ENCODE results near the gene THBS2.

THBS2 gene

DNA sequence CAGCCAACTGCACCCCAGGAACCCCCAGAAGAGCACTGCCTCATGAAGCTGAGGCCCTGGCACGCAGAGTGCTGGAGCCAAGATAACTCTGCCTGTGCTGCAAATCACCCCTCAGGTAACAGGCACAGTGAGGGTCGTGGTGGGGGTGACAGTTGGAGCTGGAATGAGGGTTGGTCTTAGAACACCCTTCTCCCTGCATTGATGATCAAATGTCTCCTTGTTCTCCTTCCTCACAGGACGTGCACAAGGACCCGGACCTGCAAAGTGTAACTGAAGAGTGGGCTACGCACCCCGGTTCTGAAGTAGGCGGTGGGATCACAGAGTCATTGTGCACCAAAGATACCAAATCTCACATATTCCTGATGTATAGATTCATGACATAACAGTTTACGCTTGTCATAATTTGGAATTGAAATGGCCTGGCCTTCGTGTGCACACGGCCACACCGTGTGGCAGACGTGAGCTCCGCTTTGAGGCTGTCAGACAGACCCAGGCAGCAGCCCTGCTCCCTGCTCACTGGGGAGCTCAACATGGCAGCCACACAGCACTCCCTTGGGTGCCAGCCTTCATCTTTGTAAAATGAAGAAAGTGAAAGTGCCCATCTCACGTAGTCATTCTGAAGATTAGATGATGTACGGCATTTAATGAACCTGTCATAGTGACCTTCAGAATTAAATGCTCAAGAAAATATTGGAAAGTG lies 8.8 kb downstream of the THBS2 start:
- Histone ChIP-seq H3K36me3 (ENCODE audit: control insufficient read depth, insufficient read depth, low read length) (no peaks in the 10 kb centered on the region), H3K27me3 (ENCODE audit: control insufficient read depth, insufficient read depth, low read length) (no peaks in the 10 kb centered on the region), H3K9me3 (ENCODE audit: control insufficient read depth, low read length) (no peaks in the 10 kb centered on the region), H3K4me3 (ENCODE audit: low read length) (no peak overlapping the region), H3K4me1 (ENCODE audit: control insufficient read depth, insufficient read depth, low read length) (no peaks in the 10 kb centered on the region), H3K9ac (ENCODE audit: low read length) (no peak overlapping the region)

DNA sequence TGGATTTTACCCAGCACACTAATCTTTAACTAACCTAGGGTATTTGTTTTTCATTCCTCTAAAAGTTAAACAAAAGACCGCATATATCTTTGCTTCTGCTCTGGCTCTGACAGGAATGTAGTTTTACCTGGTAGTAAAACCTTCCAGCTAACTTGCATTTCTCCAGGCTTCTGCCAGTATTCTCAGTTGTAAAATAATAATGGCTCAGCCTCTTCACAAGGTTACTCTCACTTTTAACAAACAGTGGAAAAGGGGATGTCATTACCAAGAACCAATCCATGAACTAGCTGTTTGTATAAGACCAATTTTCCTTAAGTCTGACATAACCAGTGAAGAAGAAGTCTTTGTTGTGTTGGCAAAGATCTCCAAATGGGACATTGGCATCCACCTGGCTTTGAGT lies 10.0 kb downstream of the THBS2 start:
- Histone ChIP-seq H3K9ac (ENCODE audit: low read length) (no peak overlapping the region), H3K27me3 (ENCODE audit: control insufficient read depth, insufficient read depth, low read length) (no peaks in the 10 kb centered on the region), H3K4me3 (ENCODE audit: low read length) (no peak overlapping the region), H3K4me1 (ENCODE audit: control insufficient read depth, insufficient read depth, low read length) (no peaks in the 10 kb centered on the region), H3K9me3 (ENCODE audit: control insufficient read depth, low read length) (no peaks in the 10 kb centered on the region), H3K36me3 (ENCODE audit: control insufficient read depth, insufficient read depth, low read length) (no peaks in the 10 kb centered on the region)

DNA sequence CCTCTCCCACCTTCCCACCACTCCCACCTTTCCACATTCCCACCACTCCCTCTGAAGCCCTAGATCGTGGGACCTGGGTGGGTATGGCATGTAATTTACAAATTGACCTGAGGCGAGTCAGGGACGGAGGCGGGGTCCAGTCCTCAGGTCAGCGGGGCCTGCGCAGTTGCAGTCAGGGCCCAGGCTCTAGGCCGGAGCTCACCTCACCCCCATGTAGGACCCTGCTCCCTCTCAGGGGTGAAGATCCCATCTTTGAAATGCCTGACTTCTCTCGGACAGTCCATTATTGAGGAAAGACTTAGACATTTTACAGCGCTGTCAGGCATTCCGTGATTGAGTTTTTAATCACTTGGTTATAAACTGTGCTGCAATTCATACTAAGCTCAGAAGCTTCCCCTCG lies 10.5 kb downstream of the THBS2 start:
- no peaks in the 10 kb centered on the region for H3K36me3 ChIP-seq (ENCODE audit: control insufficient read depth, insufficient read depth, low read length)
- H3K4me3 ChIP-seq (ENCODE audit: low read length) = no peak overlapping the region
- H3K4me1 ChIP-seq (ENCODE audit: control insufficient read depth, insufficient read depth, low read length) = no peaks in the 10 kb centered on the region
- no peaks in the 10 kb centered on the region for H3K27me3 ChIP-seq (ENCODE audit: control insufficient read depth, insufficient read depth, low read length)
- no peaks in the 10 kb centered on the region for H3K9me3 ChIP-seq (ENCODE audit: control insufficient read depth, low read length)
- H3K9ac ChIP-seq (ENCODE audit: low read length) = no peak overlapping the region

DNA sequence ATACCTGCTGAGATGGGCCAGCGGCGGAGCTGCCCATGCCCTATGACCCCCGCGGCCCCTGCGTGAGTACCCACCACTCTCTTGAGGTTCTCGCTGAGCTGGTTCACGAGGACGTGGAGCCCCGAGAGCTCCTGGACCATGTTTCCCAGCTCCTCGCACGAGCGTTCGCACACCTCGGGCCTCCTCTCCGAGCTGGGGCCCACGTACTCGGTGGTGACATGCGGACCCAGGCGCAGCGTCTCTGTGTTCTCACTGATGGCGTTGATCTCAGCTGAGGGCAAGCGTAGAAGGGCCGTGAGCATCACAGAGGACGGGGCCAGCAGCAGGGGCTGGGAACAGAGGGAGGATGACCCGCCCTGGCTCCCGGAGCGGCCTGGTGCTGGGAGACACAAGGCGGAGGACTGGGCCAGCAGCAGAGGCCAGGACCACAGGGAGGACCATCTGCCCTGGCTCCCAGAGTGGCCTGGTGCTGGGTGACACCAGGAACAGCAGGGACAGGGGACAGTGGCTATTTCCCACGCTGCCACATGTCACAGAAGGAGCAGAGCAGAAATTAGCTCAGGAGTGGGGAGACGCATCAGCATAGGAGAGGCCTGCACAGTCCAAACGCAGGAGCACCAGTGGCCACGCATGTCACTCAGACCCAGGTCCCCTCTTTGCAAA lies 11.8 kb downstream of the THBS2 start:
- Histone ChIP-seq H3K9me3 (ENCODE audit: control insufficient read depth, low read length) (no peaks in the 10 kb centered on the region), H3K4me3 (ENCODE audit: low read length) (no peak overlapping the region), H3K4me1 (ENCODE audit: control insufficient read depth, insufficient read depth, low read length) (no peaks in the 10 kb centered on the region), H3K9ac (ENCODE audit: low read length) (no peak overlapping the region), H3K27me3 (ENCODE audit: control insufficient read depth, insufficient read depth, low read length) (no peaks in the 10 kb centered on the region), H3K36me3 (ENCODE audit: control insufficient read depth, insufficient read depth, low read length) (no peaks in the 10 kb centered on the region)

DNA sequence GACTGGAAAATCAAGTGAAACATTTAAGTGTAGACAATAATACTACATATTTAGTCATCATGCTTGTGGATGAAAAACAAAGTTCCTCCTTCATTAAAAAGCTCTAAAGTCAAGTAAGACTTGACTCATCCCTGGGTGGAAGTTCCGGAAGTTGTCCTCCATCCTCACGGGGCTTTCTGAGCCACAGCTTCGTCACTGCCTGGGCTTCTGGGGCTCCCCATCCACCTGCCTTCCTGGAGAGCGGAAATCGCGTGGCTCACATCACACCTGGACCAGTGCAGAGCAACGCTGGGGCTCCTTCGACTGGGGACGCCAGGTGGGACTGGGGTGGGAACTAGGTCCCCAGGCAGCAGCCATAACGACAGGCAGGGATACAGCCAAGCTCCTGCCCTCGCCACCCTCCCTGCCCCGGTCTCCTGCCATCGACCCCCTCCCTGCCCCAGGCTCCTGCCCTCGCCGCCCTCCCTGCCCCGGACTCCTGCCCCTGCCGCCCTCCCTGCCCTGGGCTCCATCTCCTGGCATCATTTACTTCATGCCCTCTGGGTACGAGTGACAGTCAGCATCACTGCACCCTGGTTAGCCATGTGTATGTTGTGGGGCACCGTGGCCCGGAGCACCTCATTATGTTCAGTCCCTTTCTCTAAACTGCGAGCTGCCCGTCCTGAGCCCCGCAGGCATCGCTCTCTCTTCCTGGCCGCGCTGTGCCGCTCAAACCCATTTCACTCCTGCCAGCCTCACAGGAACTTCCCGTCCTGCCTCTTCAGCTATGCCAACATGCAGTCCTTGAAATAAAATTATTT lies 12.9 kb downstream of the THBS2 start:
- H3K27me3 ChIP-seq (ENCODE audit: control insufficient read depth, insufficient read depth, low read length) = no peaks in the 10 kb centered on the region
- H3K9ac ChIP-seq (ENCODE audit: low read length) = no peak overlapping the region
- no peaks in the 10 kb centered on the region for H3K36me3 ChIP-seq (ENCODE audit: control insufficient read depth, insufficient read depth, low read length)
- H3K9me3 ChIP-seq (ENCODE audit: control insufficient read depth, low read length) = no peaks in the 10 kb centered on the region
- no peak overlapping the region for H3K4me3 ChIP-seq (ENCODE audit: low read length)
- no peaks in the 10 kb centered on the region for H3K4me1 ChIP-seq (ENCODE audit: control insufficient read depth, insufficient read depth, low read length)

DNA sequence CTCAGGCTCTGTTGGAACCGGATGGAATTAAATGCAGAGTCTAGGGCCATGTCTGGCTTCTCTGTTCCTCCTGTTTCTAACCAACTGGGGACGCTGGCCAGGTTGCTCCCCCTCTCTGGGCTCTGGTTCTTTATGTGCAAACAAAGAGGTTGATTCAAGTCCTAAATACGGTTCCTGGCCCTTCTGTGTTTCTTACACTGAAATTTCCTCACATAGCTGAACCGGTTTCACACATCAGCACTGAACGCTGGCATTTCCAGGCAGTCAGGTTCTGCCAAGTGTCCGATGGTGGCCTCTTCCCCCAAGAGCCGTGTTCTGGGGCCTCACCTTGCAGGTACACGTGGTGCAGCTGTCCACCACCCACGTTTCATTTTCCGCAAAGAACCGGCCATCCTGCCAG lies 13.5 kb downstream of the THBS2 start:
- Histone ChIP-seq H3K4me1 (ENCODE audit: control insufficient read depth, insufficient read depth, low read length) (no peaks in the 10 kb centered on the region), H3K9ac (ENCODE audit: low read length) (no peak overlapping the region), H3K36me3 (ENCODE audit: control insufficient read depth, insufficient read depth, low read length) (no peaks in the 10 kb centered on the region), H3K4me3 (ENCODE audit: low read length) (no peak overlapping the region), H3K9me3 (ENCODE audit: control insufficient read depth, low read length) (no peaks in the 10 kb centered on the region), H3K27me3 (ENCODE audit: control insufficient read depth, insufficient read depth, low read length) (no peaks in the 10 kb centered on the region)

DNA sequence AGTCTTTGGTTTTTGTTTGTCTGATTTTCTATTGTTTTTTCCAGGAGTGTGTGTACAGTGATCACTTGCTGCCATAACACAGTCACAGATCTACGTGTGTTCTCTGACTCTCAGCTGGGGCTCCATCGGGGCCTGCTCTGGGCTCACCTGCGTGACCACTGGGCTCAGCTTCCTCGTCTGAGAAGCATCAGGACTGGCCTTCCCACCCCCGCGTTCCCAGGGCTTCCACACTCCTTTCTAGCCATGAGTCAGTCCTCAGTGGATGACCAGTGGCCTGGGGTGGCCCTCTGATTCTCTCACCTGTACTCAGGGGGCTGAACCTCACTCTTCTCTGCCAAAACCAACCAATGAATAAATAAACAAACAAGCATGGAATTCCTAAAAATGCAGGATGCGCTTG lies 14.5 kb downstream of the THBS2 start:
- Histone ChIP-seq H3K9ac (ENCODE audit: low read length) (no peak overlapping the region), H3K27me3 (ENCODE audit: control insufficient read depth, insufficient read depth, low read length) (no peaks in the 10 kb centered on the region), H3K9me3 (ENCODE audit: control insufficient read depth, low read length) (no peaks in the 10 kb centered on the region), H3K36me3 (ENCODE audit: control insufficient read depth, insufficient read depth, low read length) (no peaks in the 10 kb centered on the region), H3K4me3 (ENCODE audit: low read length) (no peak overlapping the region), H3K4me1 (ENCODE audit: control insufficient read depth, insufficient read depth, low read length) (no peaks in the 10 kb centered on the region)

DNA sequence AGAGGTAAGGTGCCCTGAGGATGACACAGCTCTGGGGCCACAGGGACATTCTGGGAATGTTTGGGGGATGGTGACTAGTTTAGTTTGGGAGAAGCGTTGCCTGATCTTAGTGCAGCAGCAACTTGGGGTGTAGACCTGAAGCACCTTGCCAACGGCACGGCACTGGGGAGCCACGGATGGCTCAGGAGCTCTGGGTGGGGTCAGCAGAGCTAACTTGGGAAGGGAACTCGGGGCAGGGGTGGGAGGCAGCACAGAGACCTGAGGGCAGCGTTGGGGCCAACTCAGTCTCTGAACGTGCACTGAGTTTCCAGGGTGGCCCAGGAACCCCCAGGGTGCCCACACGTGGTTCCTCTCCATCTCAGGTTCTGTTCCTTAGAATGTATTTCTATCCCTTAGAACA lies 14.9 kb downstream of the THBS2 start:
- H3K9ac ChIP-seq (ENCODE audit: low read length) = no peak overlapping the region
- no peaks in the 10 kb centered on the region for H3K36me3 ChIP-seq (ENCODE audit: control insufficient read depth, insufficient read depth, low read length)
- no peaks in the 10 kb centered on the region for H3K9me3 ChIP-seq (ENCODE audit: control insufficient read depth, low read length)
- H3K4me3 ChIP-seq (ENCODE audit: low read length) = no peak overlapping the region
- no peaks in the 10 kb centered on the region for H3K4me1 ChIP-seq (ENCODE audit: control insufficient read depth, insufficient read depth, low read length)
- no peaks in the 10 kb centered on the region for H3K27me3 ChIP-seq (ENCODE audit: control insufficient read depth, insufficient read depth, low read length)

DNA sequence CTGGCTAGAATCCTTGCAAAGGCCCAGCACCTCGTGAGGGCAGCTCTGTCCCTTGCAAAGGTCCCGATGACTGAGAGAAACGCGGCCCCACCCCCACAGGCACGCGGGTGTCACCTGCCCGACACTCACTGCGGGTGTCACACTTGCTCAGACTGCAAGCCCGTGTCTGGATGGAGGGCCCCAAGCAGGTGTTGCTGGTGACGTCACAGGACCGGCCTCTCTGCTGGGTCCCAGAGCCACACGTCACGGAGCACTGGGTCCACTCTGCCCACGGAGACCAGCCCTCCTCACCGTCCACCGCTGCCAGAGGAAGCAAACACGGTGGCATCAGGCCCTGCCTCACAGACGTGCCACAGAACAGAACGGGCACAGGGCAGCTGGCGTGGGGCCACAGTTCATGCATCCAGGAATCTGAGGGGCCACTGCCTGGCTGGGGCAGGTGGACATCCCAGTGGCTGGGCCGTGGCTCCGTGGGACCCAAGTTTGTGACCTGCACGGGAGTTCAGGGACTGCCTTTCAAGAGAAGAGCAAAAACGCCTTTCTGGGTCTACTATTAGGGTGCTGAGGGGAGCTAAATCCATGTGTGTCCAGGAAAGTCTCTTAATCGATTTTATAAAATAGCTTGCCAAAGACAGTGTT lies 16.0 kb downstream of the THBS2 start:
- Histone ChIP-seq H3K27me3 (ENCODE audit: control insufficient read depth, insufficient read depth, low read length) (no peaks in the 10 kb centered on the region), H3K4me3 (ENCODE audit: low read length) (no peak overlapping the region), H3K9ac (ENCODE audit: low read length) (no peak overlapping the region), H3K36me3 (ENCODE audit: control insufficient read depth, insufficient read depth, low read length) (no peaks in the 10 kb centered on the region), H3K4me1 (ENCODE audit: control insufficient read depth, insufficient read depth, low read length) (no peaks in the 10 kb centered on the region), H3K9me3 (ENCODE audit: control insufficient read depth, low read length) (no peaks in the 10 kb centered on the region)

DNA sequence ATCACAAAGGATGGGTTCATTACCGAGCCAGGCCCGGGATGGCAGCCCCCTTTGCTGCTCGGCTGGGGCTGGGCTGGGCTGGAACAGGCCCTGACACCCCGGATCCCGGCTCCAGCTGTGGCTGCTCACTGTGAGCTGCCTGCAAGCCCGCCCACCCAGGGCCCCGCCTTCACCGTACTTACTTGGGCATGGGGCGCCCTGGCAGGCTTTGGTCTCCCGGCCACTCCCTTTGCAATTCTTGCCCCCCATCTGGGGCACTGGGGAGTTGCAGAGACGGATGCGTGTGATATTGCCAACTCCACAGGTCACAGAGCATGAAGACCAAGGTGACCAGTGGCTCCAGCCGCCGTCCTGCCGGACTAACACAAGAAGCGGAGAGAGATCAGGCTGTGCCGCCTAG lies 16.7 kb downstream of the THBS2 start:
- H3K9me3 ChIP-seq (ENCODE audit: control insufficient read depth, low read length) = no peaks in the 10 kb centered on the region
- H3K9ac ChIP-seq (ENCODE audit: low read length) = no peak overlapping the region
- H3K27me3 ChIP-seq (ENCODE audit: control insufficient read depth, insufficient read depth, low read length) = no peaks in the 10 kb centered on the region
- no peak overlapping the region for H3K4me3 ChIP-seq (ENCODE audit: low read length)
- no peaks in the 10 kb centered on the region for H3K4me1 ChIP-seq (ENCODE audit: control insufficient read depth, insufficient read depth, low read length)
- no peaks in the 10 kb centered on the region for H3K36me3 ChIP-seq (ENCODE audit: control insufficient read depth, insufficient read depth, low read length)

DNA sequence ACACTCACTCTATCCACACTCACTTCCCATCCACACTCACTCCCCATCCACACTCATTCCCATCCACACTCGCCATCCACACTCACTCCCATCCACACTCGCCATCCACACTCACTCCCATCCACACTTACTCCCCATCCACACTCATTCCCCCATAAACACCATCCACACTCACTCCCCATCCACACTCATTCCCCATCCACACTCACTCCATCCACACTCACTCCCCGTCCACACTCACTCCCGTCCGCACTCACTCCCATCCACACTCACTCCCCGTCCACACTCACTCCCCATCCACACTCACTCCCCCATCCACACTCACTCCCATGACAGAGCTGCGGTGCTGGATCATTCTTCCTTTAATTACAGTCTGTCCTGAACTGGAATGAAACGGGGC lies 17.1 kb downstream of the THBS2 start:
- Histone ChIP-seq H3K4me1 (ENCODE audit: control insufficient read depth, insufficient read depth, low read length) (no peaks in the 10 kb centered on the region), H3K4me3 (ENCODE audit: low read length) (no peak overlapping the region), H3K36me3 (ENCODE audit: control insufficient read depth, insufficient read depth, low read length) (no peaks in the 10 kb centered on the region), H3K9ac (ENCODE audit: low read length) (no peak overlapping the region), H3K9me3 (ENCODE audit: control insufficient read depth, low read length) (no peaks in the 10 kb centered on the region), H3K27me3 (ENCODE audit: control insufficient read depth, insufficient read depth, low read length) (no peaks in the 10 kb centered on the region)

DNA sequence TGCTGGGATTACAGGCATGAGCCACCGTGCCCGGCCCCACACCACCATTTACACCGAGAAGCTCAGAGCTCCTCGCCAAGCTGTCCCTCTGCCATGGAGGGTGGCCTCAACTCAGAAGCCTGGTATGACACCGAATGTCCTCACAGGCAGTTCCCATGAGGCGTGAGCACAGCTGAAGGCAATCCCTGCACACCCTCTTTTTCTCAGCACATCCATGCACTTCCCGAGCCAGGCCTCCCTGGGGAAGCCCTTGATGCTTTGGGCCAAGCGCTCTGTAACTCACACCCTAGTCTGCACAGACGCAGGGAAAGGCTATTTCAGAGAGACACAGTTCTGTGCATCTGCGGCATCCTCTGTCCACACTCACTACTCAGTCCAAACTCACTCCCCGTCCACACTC lies 18.4 kb downstream of the THBS2 start:
- H3K27me3 ChIP-seq (ENCODE audit: control insufficient read depth, insufficient read depth, low read length) = no peaks in the 10 kb centered on the region
- no peaks in the 10 kb centered on the region for H3K9me3 ChIP-seq (ENCODE audit: control insufficient read depth, low read length)
- no peaks in the 10 kb centered on the region for H3K4me1 ChIP-seq (ENCODE audit: control insufficient read depth, insufficient read depth, low read length)
- no peaks in the 10 kb centered on the region for H3K36me3 ChIP-seq (ENCODE audit: control insufficient read depth, insufficient read depth, low read length)
- no peak overlapping the region for H3K4me3 ChIP-seq (ENCODE audit: low read length)
- no peak overlapping the region for H3K9ac ChIP-seq (ENCODE audit: low read length)
